K562 (cell line): ENCODE results near the gene DAPK2. TPM values are rescaled to one million over a fixed set of nuclear protein-coding genes. Genes with fewer than 3 reads are reported as not detected.

Experiments used
- E2F8 ChIP-seq: fragments of 450-650 bp; IDR thresholded peaks from 2 replicates; pipeline ENCODE4 v1.7.1; 2018; ENCODE audit warnings: mild to moderate bottlenecking, low read depth; ENCODE audit not compliant: partially characterized antibody
- GTF2A2 ChIP-seq: IDR thresholded peaks from 2 replicates; pipeline ENCODE4 v1.6.1; 2016; ENCODE audit warnings: mild to moderate bottlenecking, missing genetic modification characterization, missing compliant biosample characterization
- JUN ChIP-seq, 2 experiments: sonication (generic) in 1 of 2; formaldehyde crosslinking in 1 of 2; IDR thresholded peaks; 2 replicates each; pipeline versions ENCODE4 v1.6.1 to v1.8.0; 2012 to 2022; ENCODE audit warnings: borderline replicate concordance in 2 of 2, mild to moderate bottlenecking in 2 of 2, improper control_type of control experiment in 1 of 2, low read depth in 1 of 2, low read length in 1 of 2, missing genetic modification reagents in 1 of 2
- MIER1 ChIP-seq: fragments of 450-650 bp; IDR thresholded peaks from 2 replicates; pipeline ENCODE4 v1.6.1; 2016; ENCODE audit warnings: antibody characterized with exemption, mild to moderate bottlenecking, low read depth
- MLLT1 ChIP-seq, 2 experiments: fragments of 450-650 bp; IDR thresholded peaks; 2 replicates each; pipeline ENCODE4 v1.6.1; 2016
- MYC ChIP-seq, 2 experiments: fragments of 250-450 bp in 1 of 2; sonication (Bioruptor Pico) in 1 of 2; IDR thresholded peaks; 2 replicates each; pipeline versions ENCODE4 v1.5.1 to v1.6.1; 2012 to 2021; ENCODE audit warnings: low read depth in 2 of 2, borderline replicate concordance in 1 of 2, improper control_type of control experiment in 1 of 2, low read length in 1 of 2, mild to moderate bottlenecking in 1 of 2, moderate library complexity in 1 of 2
- NBN ChIP-seq: fragments of 450-650 bp; IDR thresholded peaks from 2 replicates; pipeline ENCODE4 v1.6.1; 2016; ENCODE audit warnings: low read depth, mild to moderate bottlenecking
- NR1H2 ChIP-seq: sonication (generic); formaldehyde crosslinking; IDR thresholded peaks from 2 replicates; pipeline ENCODE4 v1.4.0; 2020; ENCODE audit warnings: mild to moderate bottlenecking, missing genetic modification reagents
- NR2C1 ChIP-seq, 2 experiments: fragments of 450-650 bp; IDR thresholded peaks; 2 replicates each; pipeline ENCODE4 v1.6.1; 2017; ENCODE audit warnings: mild to moderate bottlenecking in 2 of 2, antibody characterized with exemption in 1 of 2, inconsistent platforms in 1 of 2, missing compliant biosample characterization in 1 of 2, missing genetic modification characterization in 1 of 2
- SMARCE1 ChIP-seq: fragments of 450-650 bp; IDR thresholded peaks from 2 replicates; pipeline ENCODE4 v1.7.1; 2016; ENCODE audit warnings: mild to moderate bottlenecking
- TARDBP ChIP-seq: fragments of 450-650 bp; IDR thresholded peaks from 2 replicates; pipeline ENCODE4 v1.6.1; 2016
- TFAP4 ChIP-seq: sonication (generic); formaldehyde crosslinking; IDR thresholded peaks from 2 replicates; pipeline ENCODE4 v1.8.0; 2022; ENCODE audit warnings: missing genetic modification reagents, mild to moderate bottlenecking, moderate library complexity, borderline replicate concordance
- USF2 ChIP-seq: sonication (generic); formaldehyde crosslinking; IDR thresholded peaks from 2 replicates; pipeline ENCODE4 v1.5.0; 2020; ENCODE audit warnings: missing genetic modification reagents
- ZNF3 ChIP-seq: fragments of 250-450 bp; sonication (Bioruptor Pico); IDR thresholded peaks from 2 replicates; pipeline ENCODE4 v1.5.0; 2021; ENCODE audit warnings: mild to moderate bottlenecking, moderate library complexity
- polyA plus RNA-seq, 8 experiments: library from polyadenylated mRNA; depleted of rRNA in 4 of 8; stranded (reverse) in 5 of 8; unstranded in 3 of 8; fragments of >200 nt; fragmentation: Nextera tagmentation in 2 of 8; fragmentation: Illumina TruSeq in 1 of 8; extraction: Ambion mirVana in 2 of 8; extraction: Trizol in 1 of 8; gene quantifications; 2 replicates each; pipeline versions ENCODE4 v1.2.1 to v1.2.3, GENCODE V29; 2011 to 2014; ENCODE audit warnings: inconsistent platforms in 1 of 8, missing spikeins in 1 of 8
- total RNA-seq, 7 experiments: library from RNA; depleted of rRNA in 6 of 7; stranded (reverse); fragments of >200 nt in 6 of 7; fragmentation: Illumina TruSeq in 2 of 7; extraction: Trizol in 2 of 7; gene quantifications; 2 replicates each; pipeline versions ENCODE4 v1.2.1 to v1.2.3, GENCODE V29; 2011 to 2021; ENCODE audit warnings: low replicate concordance in 1 of 7

Gene DAPK2
- total and polyA plus RNA-seq, 9 of the 15 experiments (the other 6 are each of a cell fraction or from before 2014, with no cell fraction given), result 0.14 to 5.2 (median 2.2) TPM

- TF ChIP-seq NR2C1 (IDR thresholded peaks at IDR 0.05) (no peak), NR2C1 (tag; IDR thresholded peaks at IDR 0.05) (no peak), TARDBP (no peak), MYC (IDR thresholded peaks at IDR 0.05; ENCODE audit: low read depth, low read length) (peak; percentile 74; the same call in 1 of the 2 replicates), MYC (CRISPR knock-in tag; IDR thresholded peaks at IDR 0.05; ENCODE audit: borderline replicate concordance, low read depth) (no peak), GTF2A2 (no peak), TFAP4 (no peak), USF2 (no peak), ZNF3 (no peak), SMARCE1 (no peak), NBN (no peak), E2F8 (no peak), JUN (IDR thresholded peaks at IDR 0.05; ENCODE audit: borderline replicate concordance, low read depth, low read length) (peak; percentile 62; the same call in 1 of the 2 replicates), JUN (CRISPR knock-in tag; IDR thresholded peaks at IDR 0.05; ENCODE audit: borderline replicate concordance) (no peak), MLLT1 (IDR thresholded peaks at IDR 0.05) (no peak), MIER1 (no peak), NR1H2 (no peak)
Observed at GRCh38 chr15:64004587-64004986, 41.7 kb downstream of the DAPK2 start (continued).
